ENCODE data around the gene CDK14.
A peak's percentile ranks its signal among the peaks of the same experiment; 100 is the strongest.

Gene CDK14

GRCh38 chr7:91239171-91239604, 643.1 kb downstream of the CDK14 start:
- peak; percentile 82 for DNase-seq

DNA sequence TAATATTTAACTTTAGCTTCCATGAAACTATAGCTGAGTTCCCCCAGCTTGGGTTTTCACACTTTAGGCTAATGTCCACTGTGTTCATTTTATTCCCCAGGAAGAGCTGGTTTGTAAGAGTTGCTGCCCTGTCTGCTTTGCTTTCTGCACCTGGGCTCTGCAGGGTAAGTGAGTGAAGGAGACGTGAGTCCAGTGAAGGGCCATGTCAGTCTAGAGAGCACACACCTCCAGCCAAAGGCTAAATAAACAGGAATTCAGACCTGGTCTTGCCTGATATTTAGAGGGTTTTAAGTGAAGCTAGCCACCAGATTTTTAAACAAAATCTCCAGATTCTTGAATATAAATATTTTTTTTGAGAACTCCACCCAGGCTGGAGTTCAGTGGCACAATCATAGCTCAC, 643.7 kb downstream of the CDK14 start:
- no peak for DNase-seq

- DNase-seq = no peak
These were observed 644.3 kb downstream of the CDK14 start for GRCh38 chr7:91240376-91240941.

GRCh38 chr7:91242097-91242844, 646.1 kb downstream of the CDK14 start:
- peak; percentile 42 for DNase-seq

DNA sequence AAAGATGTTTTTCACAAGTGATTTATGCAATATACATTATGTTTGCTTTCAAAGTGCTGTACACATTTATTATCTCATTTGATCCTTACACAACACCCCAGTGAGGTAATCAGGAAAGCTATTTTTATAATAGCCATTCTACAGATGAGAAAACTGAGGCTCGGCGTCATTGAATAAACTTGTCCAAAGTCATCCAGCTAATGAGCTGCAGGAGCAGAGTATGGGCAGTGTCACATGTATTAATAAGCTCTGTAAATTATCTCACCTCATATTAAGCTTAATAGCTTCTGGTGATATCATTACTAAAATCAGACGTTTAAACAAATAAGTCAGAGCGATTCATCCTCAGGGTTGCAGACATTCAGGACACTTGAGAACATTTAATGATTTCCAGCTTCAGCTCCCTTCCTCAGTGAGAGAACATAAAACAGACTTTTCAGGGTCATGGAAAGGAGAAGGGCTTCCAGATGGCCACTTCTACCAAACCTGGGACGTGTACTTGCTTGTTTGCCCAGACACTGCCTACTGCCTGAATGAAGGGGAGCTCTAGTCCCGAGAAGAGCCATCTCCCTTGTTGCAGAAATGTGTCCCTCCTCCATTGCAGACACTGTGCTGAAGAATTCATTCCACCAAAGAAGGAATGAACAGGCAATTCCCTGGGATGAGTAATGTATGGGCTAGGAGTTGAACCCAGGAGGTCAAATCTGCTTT, 647.6 kb downstream of the CDK14 start:
- peak; percentile 67 for DNase-seq

DNA sequence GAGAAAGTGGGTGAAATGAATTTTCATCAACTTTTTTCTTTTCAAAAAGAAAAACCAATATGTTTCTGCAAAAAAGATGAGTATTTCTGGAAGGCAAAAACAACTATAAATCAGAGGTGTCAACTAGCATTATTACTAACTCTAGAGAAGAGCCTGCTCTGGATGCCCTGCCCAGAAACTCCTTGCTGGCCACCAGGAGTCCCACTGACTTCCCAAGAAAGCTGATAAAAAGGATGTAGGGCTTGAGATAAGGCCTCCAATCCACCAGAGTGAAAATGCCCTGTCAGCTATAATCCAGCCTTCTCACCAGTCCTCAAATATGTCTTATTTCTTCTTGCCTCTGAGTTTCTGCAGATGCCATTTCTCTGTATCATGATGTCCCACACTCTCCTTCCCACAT, 651.4 kb downstream of the CDK14 start:
- no peak for DNase-seq

- peak; percentile 31 for DNase-seq
These were observed 652.9 kb downstream of the CDK14 start for GRCh38 chr7:91248996-91249395.

DNA sequence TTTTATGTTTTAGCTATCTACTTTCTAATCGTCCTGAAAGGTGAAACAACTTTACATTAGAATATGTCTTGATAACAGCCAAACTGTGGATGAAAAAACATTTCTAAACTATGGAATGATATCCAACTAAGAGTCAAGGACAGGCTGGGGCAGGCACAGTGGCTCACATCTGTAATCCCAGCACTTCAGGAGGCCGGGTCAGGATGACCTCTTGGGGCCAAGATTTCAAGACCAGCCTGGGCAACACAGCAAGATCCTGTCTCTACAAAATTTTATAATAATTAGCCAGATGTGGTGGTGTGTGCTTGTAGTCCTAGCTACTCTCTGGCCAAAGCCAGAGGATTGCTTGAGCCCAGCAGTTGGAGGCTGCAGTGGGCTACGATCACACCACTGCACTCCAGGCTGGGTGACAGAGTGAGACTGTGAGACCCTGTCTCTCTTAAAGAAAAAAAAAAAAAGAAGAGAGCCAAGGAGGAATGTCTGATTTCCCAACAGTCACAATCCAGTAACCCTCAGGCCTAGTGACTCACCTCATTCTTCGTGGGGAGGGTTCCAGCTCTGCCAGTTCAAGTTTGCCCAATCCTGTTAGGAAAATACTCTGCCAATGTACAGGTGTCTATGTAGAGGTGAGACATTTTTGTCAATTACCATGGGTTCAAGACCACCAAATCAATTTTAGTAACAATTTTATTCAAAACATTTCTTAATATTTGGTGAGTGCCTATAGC, 653.5 kb downstream of the CDK14 start:
- peak; percentile 74 for DNase-seq

- DNase-seq = no peak
These were observed 654.6 kb downstream of the CDK14 start for GRCh38 chr7:91250706-91251105.

- no peak for DNase-seq
These were observed 655.8 kb downstream of the CDK14 start for GRCh38 chr7:91251877-91252276.

All from fibroblast of skin of back (primary cell).